Fibroblast of pulmonary artery (primary cell): ENCODE measurements around the gene BBS9.

Experiments used
- DNase-seq: peaks from one replicate; pipeline ENCODE4 v3.0.0-alpha.2; 2010; ENCODE audit warnings: low read depth
- H3K4me3 ChIP-seq: replicated peaks from 2 replicates; pipeline ENCODE4 v1.5.1; 2011; ENCODE audit warnings: low read depth, mild to moderate bottlenecking, control low read depth, low read length, moderate library complexity
- CTCF ChIP-seq: IDR thresholded peaks from 2 replicates; pipeline ENCODE4 v1.5.1; 2011; ENCODE audit warnings: mild to moderate bottlenecking, control low read depth, low read length, inconsistent platforms; ENCODE audit errors: missing control alignments

The BBS9 gene

GRCh38 chr7:33310546-33310945, 181.2 kb downstream of the BBS9 start:
- no peak overlapping the region for H3K4me3 ChIP-seq
- no peak for TF ChIP-seq CTCF
- DNase-seq = no peak

- no peak overlapping the region for H3K4me3 ChIP-seq
- DNase-seq = no peak
Measured at GRCh38 chr7:33325754-33326484, 196.6 kb downstream of the BBS9 start.

GRCh38 chr7:33326485-33326848, 197.1 kb downstream of the BBS9 start:
- DNase-seq = no peak
- no peak for TF ChIP-seq CTCF
- H3K4me3 ChIP-seq = no peak overlapping the region

More at GRCh38 chr7:33325754-33326484, 196.6 kb downstream of the BBS9 start:
- TF ChIP-seq CTCF = no peak

GRCh38 chr7:33327427-33327826, 198.1 kb downstream of the BBS9 start:
- no peak for TF ChIP-seq CTCF
- DNase-seq = no peak
- H3K4me3 ChIP-seq = no peak overlapping the region

- peak; percentile 60 for TF ChIP-seq CTCF
- peak; percentile 56 for DNase-seq
- H3K4me3 ChIP-seq = no peak overlapping the region
Measured at GRCh38 chr7:33334349-33334748, 205.0 kb downstream of the BBS9 start.

GRCh38 chr7:33336820-33337219, 207.5 kb downstream of the BBS9 start:
- TF ChIP-seq CTCF = no peak
- H3K4me3 ChIP-seq = no peak overlapping the region
- DNase-seq = no peak
